PC-9 (cell line): ENCODE measurements around the gene NDUFS7.

ENCODE experiments used
- CTCF ChIP-seq: fragments of 200-600 bp; sonication (generic); conservative IDR thresholded peaks from 2 replicates; pipeline ENCODE4 v1.6.1; 2017; ENCODE audit warnings: mixed run types, antibody characterized with exemption, mild to moderate bottlenecking, moderate library complexity
- EZH2 ChIP-seq: fragments of 200-600 bp; sonication (generic); IDR thresholded peaks from 2 replicates; pipeline ENCODE4 v1.8.0; 2017; ENCODE audit warnings: antibody characterized with exemption, low read depth

- no peak for TF ChIP-seq CTCF
- TF ChIP-seq EZH2, result no peak
Measured at GRCh38 chr19:1370579-1371361, 12.9 kb upstream of the NDUFS7 start.
